RWPE2 (cell line): ENCODE results near the gene NOL4L.

Experiments used
- ATAC-seq: fragments of 200-7000 bp; cut with Tn5 transposase; 3 replicates; pipeline ENCODE4 v1.9.1; 2021; ENCODE audit warnings: low read depth
- DNase-seq: peaks from one replicate; pipeline ENCODE4 v3.0.0-alpha.2; 2020; ENCODE audit warnings: low spot score
- H3K27ac ChIP-seq: fragments of 450-650 bp; 2 replicates; pipeline ENCODE4 v1.5.1; 2017; ENCODE audit warnings: mild to moderate bottlenecking; ENCODE audit not compliant: poor library complexity, severe bottlenecking
- H3K27me3 ChIP-seq: fragments of 250-450 bp; sonication (Bioruptor Pico); 2 replicates; pipeline ENCODE4 v1.5.1; 2021; ENCODE audit warnings: mild to moderate bottlenecking, moderate library complexity; ENCODE audit not compliant: insufficient read depth, poor library complexity, severe bottlenecking
- H3K36me3 ChIP-seq: fragments of 250-450 bp; sonication (Bioruptor Pico); 2 replicates; pipeline ENCODE4 v1.5.1; 2020; ENCODE audit warnings: low read depth, mild to moderate bottlenecking, moderate library complexity
- H3K4me1 ChIP-seq: fragments of 250-450 bp; sonication (Bioruptor Pico); 2 replicates; pipeline ENCODE4 v1.5.1; 2021; ENCODE audit warnings: mild to moderate bottlenecking, moderate library complexity; ENCODE audit not compliant: insufficient read depth, poor library complexity, severe bottlenecking
- H3K4me3 ChIP-seq: fragments of 250-450 bp; sonication (Bioruptor Pico); 2 replicates; pipeline ENCODE4 v1.5.1; 2021; ENCODE audit warnings: mild to moderate bottlenecking, moderate library complexity; ENCODE audit not compliant: severe bottlenecking
- H3K9me3 ChIP-seq: fragments of 250-450 bp; sonication (Bioruptor Pico); 2 replicates; pipeline ENCODE4 v1.5.1; 2021; ENCODE audit warnings: mild to moderate bottlenecking, moderate library complexity; ENCODE audit not compliant: severe bottlenecking
- CTCF ChIP-seq: fragments of 450-650 bp; IDR thresholded peaks from one replicate; pipeline ENCODE4 v1.5.1; 2017; ENCODE audit warnings: mild to moderate bottlenecking, moderate library complexity; ENCODE audit not compliant: poor library complexity, severe bottlenecking

Gene NOL4L

GRCh38 chr20:32537657-32538525 lies 47.2 kb downstream of the NOL4L start:
- DNase-seq: no peak
- H3K9me3 ChIP-seq: no peaks in the 10 kb centered on the region
- H3K4me1 ChIP-seq: no peaks in the 10 kb centered on the region
- H3K36me3 ChIP-seq: no peaks in the 10 kb centered on the region
- ATAC-seq: no peak
- no peak overlapping the region for H3K27ac ChIP-seq
- H3K27me3 ChIP-seq: no peaks in the 10 kb centered on the region
- H3K4me3 ChIP-seq: no peak overlapping the region
- TF ChIP-seq CTCF: no peak

DNA sequence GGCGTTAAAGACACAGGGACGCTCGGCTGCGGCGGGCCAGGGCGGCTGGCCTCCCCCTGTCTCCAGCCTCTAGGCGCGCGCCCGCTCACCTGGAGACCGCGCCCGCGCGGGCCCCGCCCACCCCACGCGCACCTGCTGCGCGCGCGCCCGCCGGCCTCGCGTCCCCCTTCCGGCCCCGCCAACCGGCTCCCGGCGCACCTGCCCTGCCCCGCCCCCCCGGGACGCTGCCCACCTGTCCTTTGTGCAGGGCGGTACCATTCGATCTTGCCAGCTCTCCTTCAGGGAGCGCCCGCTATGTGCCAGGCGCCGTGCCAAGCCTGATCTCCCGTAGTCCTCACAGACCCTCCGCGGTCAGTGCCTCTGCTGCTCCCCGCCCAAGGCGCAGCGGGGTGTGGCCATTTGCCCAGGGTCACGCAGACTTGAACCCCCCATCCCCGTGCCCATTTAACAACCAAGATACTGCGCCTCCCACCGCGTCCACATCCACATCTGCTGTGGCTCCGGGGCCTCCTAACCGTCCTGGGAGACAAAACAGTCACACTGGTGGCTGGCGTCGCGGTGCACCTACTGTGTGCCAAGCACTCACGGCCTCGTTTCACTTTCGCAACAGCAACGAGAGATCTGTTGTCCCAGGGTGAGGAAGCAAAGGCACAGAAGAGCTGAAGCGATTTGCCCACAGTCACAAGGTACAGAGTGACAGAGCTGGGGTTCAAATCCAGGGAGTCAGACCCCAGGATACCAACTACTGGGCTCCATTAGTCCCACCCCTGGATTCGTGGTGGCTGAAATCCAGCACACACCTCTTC lies 48.1 kb downstream of the NOL4L start:
- H3K36me3 ChIP-seq: no peaks in the 10 kb centered on the region
- no peaks in the 10 kb centered on the region for H3K9me3 ChIP-seq
- no peak for TF ChIP-seq CTCF
- peak overlapping the region; percentile 39 for H3K4me3 ChIP-seq
- peak; percentile 43 for ATAC-seq
- no peaks in the 10 kb centered on the region for H3K27me3 ChIP-seq
- no peaks in the 10 kb centered on the region for H3K4me1 ChIP-seq
- no peak overlapping the region for H3K27ac ChIP-seq
- no peak for DNase-seq

DNA sequence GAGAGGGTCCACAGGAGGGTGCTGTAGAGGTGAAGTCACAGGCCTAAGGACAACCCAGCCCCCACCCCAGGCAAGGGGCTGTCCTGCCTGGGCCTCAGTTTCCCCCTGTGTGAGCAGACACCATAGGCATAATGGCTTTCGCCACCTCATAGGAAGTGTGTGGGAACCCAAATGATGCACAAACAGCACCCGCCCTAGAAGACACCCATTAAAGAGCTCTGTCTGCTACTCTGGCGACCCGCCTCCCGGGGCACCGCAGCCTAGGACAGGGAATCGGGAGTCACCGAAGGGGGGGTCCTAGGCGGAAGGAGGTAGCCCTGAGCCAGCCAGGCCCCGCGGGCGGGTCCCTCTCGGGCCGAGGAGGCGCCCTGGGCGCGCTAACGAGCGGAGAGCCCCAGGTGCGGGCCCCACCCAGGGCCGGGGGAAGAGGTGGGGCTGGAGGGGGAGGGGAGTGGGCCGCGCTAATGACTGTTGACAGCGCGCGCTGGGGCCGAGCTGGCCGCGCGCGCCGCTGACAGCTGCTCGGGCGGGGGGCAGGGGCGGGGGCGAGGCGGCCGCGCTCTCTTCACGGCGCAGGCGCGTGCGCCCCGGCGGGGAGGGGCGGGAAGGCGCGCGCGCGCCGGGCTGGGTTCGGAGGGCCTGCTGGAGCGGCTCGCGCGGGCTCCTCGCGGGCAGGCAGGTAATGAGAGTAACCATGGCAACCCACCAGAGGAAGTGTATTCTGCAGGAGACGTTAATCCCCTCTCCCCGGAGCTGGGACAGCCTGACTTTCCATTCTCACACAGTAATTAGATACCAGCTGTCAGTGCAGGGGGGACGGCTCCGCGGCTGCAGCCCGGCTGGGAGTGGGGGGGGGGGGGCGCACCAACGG lies 48.9 kb downstream of the NOL4L start:
- Histone ChIP-seq H3K27me3 (no peaks in the 10 kb centered on the region), H3K4me3 (peak overlapping the region; percentile 39), H3K36me3 (no peaks in the 10 kb centered on the region), H3K9me3 (no peaks in the 10 kb centered on the region), H3K27ac (no peak overlapping the region), H3K4me1 (no peaks in the 10 kb centered on the region)
- no peak for TF ChIP-seq CTCF
- DNase-seq: no peak
- ATAC-seq: peak; percentile 56

DNA sequence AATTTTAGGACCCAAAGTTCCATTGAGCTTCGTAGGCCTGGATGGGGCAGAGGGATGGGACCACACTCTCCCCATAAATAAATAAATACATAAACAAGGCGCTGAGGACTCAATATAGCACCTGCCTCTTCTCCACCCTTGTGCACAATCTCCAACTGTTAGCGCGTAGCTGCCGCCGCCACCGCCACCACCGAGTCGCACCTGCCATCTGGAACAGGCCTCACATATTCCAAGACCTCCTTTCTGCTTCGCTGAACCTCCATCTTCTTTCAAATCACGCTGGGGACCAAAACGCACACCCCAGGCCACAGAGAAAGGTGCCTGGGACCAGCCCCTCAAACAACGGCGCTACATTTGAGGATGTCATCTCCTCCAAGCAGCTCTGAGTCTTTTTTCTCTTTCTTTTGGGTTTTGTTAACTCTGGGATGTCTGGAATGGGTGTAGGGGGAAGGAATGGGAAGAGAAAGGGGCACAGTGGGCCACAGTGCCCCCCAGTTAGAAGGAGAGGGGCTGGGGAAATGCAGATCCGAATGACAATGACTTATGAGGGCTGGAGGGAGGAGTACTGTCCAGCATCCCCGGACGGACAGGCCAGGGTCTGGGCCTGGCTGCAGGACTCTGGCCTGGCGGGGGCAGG lies 49.7 kb downstream of the NOL4L start:
- no peak for DNase-seq

More for the DNA sequence above, 49.7 kb downstream of the NOL4L start:
- ATAC-seq: no peak
- Histone ChIP-seq H3K27ac (no peak overlapping the region), H3K4me3 (no peak overlapping the region), H3K36me3 (no peaks in the 10 kb centered on the region), H3K9me3 (no peaks in the 10 kb centered on the region), H3K27me3 (no peaks in the 10 kb centered on the region), H3K4me1 (no peaks in the 10 kb centered on the region)
- TF ChIP-seq CTCF: no peak
